ENCODE measurements around the gene TBC1D23.
"Not testable (repeated sequence)": the region's sequence is repeated elsewhere in the genome, so short reads cannot be mapped to it uniquely, and the experiment has no call there.

The TBC1D23 gene

DNA sequence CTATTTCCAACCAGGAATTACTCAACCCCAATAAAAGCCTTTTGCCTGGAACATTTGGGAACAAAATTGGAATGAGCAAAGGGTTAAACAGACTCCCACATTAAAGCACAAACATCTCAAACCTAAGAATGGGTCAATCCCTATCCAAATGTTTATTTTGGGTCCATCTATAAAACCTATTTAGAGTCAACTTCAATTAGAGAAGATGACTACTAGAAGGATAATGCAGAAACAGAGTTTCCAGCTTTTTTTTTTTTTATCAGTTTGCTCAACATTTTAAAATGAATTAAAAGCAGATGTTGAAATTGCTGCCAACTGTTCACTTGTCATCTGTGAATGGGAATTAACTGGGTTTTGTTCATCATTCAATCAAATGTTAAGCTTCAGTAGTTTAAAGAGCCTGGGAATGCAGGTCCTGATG lies 4.1 kb upstream of the TBC1D23 start:
- DNase-seq (ENCODE audit: low spot score): no peak

- DNase-seq (ENCODE audit: low spot score): no peak
Measured at GRCh38 chr3:100257586-100257985, 3.2 kb upstream of the TBC1D23 start.

DNA sequence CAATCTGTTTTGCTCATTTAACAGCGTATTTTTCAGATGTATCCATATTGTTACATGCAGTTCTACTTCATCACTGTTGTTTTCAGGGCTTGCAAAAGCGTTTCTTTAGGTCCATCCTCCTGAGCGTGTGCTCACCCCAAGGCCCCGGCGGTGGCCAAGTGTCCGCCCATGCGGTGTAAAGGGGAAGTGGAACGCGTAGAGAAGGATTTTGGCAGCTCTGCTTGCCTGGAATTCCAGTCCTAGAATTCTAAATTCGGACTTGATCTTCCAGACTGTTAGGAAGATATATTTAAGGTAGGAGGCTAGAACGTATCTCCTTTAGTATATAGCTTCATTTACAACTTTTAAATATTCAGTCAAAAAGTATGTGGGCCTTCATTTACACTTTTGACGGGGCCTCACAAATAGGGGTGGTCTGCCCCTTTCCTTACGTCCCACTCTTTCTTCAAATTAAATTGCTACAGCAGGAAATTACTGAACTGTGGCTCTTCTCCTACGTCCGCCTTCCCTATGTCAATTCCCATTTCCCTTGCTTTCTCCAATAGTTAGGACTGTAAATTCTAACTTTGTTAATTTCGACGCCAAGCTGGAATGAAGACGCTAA lies 609 bp upstream of the TBC1D23 start:
- no peak for DNase-seq (ENCODE audit: low spot score)

GRCh38 chr3:100261485-100261903 lies 702 bp downstream of the TBC1D23 start:
- no peak for DNase-seq (ENCODE audit: low spot score)

DNA sequence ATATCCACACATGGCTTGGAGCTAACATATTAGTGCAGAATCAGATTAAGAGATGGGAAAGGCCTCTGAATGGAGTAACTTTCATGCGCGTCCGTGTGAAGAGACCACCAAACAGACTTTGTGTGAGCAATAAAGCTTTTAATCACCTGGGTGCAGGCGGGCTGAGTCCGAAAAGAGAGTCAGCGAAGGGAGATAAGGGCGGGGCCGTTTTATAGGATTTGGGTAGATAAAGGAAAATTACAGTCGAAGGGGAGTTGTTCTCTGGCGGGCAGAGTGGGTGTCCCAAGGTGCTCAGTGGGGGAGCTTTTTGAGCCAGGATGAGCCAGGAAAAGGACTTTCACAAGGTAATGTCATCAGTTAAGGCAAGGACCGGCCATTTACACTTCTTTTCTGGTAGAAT lies 2.1 kb downstream of the TBC1D23 start:
- DNase-seq (ENCODE audit: low spot score): not testable (repeated sequence)

DNA sequence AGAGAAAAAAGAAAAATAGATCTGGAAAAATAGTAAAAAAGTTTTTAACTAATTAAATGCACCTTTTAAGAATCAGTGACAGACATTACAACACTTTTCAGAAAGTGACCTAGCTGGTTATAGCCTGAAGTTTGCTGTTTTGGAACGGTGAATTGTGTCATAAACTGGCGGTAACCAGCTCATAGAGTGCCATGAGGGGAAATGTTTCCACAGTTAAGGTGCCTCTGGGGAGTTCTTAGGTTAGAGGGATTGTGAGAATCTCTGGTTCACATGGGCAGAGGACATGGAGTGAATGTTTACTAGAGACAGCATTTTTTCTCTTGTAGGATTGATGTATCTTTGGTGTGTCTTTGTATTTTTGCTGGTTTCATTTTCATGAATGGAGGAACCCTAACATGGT lies 2.8 kb downstream of the TBC1D23 start:
- no peak for DNase-seq (ENCODE audit: low spot score)

DNA sequence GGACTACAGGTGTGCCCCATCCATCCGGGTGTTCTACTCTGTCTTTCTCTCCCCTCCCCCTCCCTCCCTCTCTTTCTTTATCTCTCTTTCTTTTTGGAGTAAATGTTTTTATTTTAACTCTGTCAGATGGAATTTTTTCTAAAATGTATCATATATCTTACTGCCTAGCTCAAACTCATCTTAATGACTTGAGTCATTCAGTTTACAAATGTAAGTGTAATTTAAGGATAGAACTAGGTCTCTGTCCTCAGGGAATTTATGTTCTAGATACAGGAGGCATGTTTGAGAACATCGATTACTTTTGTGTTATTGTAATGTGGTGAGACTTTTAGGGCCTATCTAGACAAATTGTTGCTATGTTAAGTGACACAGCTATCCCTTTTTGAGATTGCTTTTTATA lies 3.5 kb downstream of the TBC1D23 start:
- DNase-seq (ENCODE audit: low spot score): no peak

- no peak for DNase-seq (ENCODE audit: low spot score)
Measured at GRCh38 chr3:100265016-100265415, 4.2 kb downstream of the TBC1D23 start.

- no peak for DNase-seq (ENCODE audit: low spot score)
Measured at GRCh38 chr3:100266531-100266930, 5.7 kb downstream of the TBC1D23 start.

- no peak for DNase-seq (ENCODE audit: low spot score)
Measured at GRCh38 chr3:100268156-100268555, 7.4 kb downstream of the TBC1D23 start.

DNA sequence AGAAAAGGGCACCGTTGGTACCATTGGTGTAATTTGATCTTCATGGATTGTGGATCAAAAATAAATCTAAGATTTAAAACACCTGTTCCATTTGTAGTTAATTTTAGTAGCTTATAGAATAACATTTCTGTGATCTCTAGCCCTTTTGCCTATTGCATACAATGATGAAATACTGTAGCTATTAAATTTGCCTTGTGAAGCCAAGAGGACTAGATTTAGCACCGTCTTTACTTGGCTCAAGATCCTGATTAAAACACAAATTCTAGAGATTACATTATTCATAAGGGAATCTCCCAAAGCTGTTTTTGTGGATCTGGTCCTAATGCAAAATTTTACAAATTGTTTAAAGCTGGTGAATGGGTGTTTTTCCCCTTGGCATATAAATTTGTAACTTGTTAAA lies 8.2 kb downstream of the TBC1D23 start:
- DNase-seq (ENCODE audit: low spot score): no peak

GRCh38 chr3:100269410-100270214 lies 8.8 kb downstream of the TBC1D23 start:
- no peak for DNase-seq (ENCODE audit: low spot score)

GRCh38 chr3:100270215-100270583 lies 9.4 kb downstream of the TBC1D23 start:
- no peak for DNase-seq (ENCODE audit: low spot score)

DNA sequence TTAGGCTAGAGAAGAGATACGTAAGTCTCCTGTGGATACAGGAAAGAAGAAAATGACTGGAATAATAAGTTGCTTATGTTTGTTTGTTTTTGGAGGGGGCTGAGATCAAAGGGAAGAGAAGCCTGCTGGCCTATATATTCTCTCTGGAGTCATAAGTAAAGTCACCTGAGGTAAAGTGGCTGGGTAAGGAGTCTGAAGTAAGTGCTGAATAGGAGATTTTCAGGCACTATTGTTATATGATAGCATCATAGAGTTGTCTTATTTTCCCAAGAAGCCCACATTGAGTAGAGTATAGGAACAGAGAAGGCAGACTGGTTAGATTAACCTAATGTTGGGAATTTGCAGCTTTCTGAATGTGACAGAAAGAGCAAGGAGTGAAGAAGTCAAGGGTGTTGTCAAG lies 10.7 kb downstream of the TBC1D23 start:
- no peak for DNase-seq (ENCODE audit: low spot score)

GRCh38 chr3:100272797-100273611 lies 12.2 kb downstream of the TBC1D23 start:
- DNase-seq (ENCODE audit: low spot score): not testable (repeated sequence)

DNA sequence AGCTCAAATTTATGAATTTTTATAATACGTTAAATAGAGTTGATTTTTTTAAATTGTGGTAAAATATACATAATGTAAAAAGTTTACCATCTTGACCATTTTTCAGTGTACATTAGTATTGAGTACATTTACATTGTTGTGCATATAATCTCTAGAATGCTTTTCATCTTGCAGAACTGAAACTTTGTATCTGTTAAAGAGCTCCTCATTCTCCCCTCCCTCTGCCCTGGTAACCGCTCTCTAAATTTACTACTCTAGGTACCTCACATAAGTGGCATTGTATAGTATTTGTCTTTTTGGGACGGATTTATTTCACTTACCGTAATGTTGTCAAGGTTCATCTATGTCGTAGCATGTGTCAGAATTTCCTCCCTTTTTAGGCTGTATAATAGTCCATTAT lies 13.6 kb downstream of the TBC1D23 start:
- no peak for DNase-seq (ENCODE audit: low spot score)

GRCh38 chr3:100277255-100277800 lies 16.5 kb downstream of the TBC1D23 start:
- DNase-seq (ENCODE audit: low spot score): no peak

GRCh38 chr3:100278910-100279309 lies 18.1 kb downstream of the TBC1D23 start:
- no peak for DNase-seq (ENCODE audit: low spot score)

DNA sequence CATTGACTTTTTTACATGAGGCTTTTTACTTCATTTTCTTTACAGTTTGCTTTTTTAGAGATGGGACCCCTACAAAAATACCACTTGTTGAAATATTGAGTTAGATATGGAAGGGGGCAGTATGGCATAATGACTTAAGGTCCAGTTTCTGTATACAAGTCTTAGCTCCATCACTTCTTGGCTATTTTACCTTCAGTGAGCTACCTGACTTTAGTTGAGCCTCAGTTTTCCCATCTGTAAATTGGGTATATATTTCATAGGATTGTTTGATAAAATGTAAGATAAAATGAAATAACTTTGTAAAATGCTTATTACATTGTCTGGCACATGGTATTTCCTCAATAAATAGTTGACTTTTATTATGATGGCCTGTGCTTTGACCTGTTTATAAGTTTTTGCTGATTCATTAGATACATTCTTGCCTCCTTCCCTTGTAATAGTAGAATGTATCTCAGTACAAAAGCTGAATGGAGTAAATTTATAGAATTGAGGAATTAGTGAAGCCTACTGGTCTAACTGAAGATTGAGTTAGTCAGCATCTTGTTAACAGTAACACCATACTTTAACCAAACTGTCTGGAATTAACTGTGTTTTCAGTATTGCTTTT lies 27.6 kb downstream of the TBC1D23 start:
- DNase-seq (ENCODE audit: low spot score): no peak

GRCh38 chr3:100289339-100289738 lies 28.5 kb downstream of the TBC1D23 start:
- DNase-seq (ENCODE audit: low spot score): no peak

GRCh38 chr3:100295089-100295488 lies 34.3 kb downstream of the TBC1D23 start:
- no peak for DNase-seq (ENCODE audit: low spot score)

GRCh38 chr3:100297784-100298183 lies 37.0 kb downstream of the TBC1D23 start:
- no peak for DNase-seq (ENCODE audit: low spot score)
